H9 (cell line): ENCODE results near the gene SCN2B. TPM values are rescaled to one million over a fixed set of nuclear protein-coding genes. Genes with fewer than 3 reads are reported as not detected.

Experiments
- DNase-seq: peaks from one replicate; pipeline ENCODE4 v3.0.0-alpha.2; 2017
- H2AFZ ChIP-seq: one replicate; pipeline ENCODE4 v1.6.1; 2013; ENCODE audit warnings: mild to moderate bottlenecking, low read length, control low read depth, moderate library complexity
- H2AK5ac ChIP-seq: 2 replicates; pipeline ENCODE4 v1.6.1; 2013; ENCODE audit warnings: low read length, control low read depth, mixed read lengths; ENCODE audit not compliant: insufficient read length
- H2BK120ac ChIP-seq: one replicate; pipeline ENCODE4 v1.6.1; 2013; ENCODE audit warnings: low read depth, mild to moderate bottlenecking, low read length, control low read depth, inconsistent platforms; ENCODE audit not compliant: poor library complexity, severe bottlenecking
- H2BK12ac ChIP-seq: 2 replicates; pipeline ENCODE4 v1.6.1; 2013; ENCODE audit warnings: low read length, control low read depth, mixed read lengths, low read depth; ENCODE audit not compliant: insufficient read length
- H2BK15ac ChIP-seq: 2 replicates; pipeline ENCODE4 v1.6.1; 2013; ENCODE audit warnings: low read depth, low read length, control low read depth
- H2BK20ac ChIP-seq: one replicate; pipeline ENCODE4 v1.6.1; 2013; ENCODE audit warnings: low read depth, mild to moderate bottlenecking, low read length, control low read depth, inconsistent platforms; ENCODE audit not compliant: poor library complexity, severe bottlenecking
- H2BK5ac ChIP-seq: 2 replicates; pipeline ENCODE4 v1.6.1; 2013; ENCODE audit warnings: low read length, control low read depth, mixed read lengths; ENCODE audit not compliant: insufficient read length
- H3K14ac ChIP-seq: 2 replicates; pipeline ENCODE4 v1.6.1; 2013; ENCODE audit warnings: low read length, control low read depth; ENCODE audit not compliant: insufficient read depth
- H3K18ac ChIP-seq: 2 replicates; pipeline ENCODE4 v1.6.1; 2013; ENCODE audit warnings: low read depth, mild to moderate bottlenecking, mixed read lengths, low read length, control low read depth; ENCODE audit not compliant: insufficient read length
- H3K23ac ChIP-seq: 2 replicates; pipeline ENCODE4 v1.6.1; 2013; ENCODE audit warnings: low read length, control low read depth, mixed read lengths, low read depth; ENCODE audit not compliant: insufficient read length
- H3K23me2 ChIP-seq: 2 replicates; pipeline ENCODE4 v1.6.1; 2013; ENCODE audit warnings: low read depth, mild to moderate bottlenecking, mixed read lengths, low read length, control low read depth; ENCODE audit not compliant: insufficient read length, poor library complexity, severe bottlenecking
- H3K27ac ChIP-seq: 2 replicates; pipeline ENCODE4 v1.5.1; 2013; ENCODE audit warnings: low read length, control low read depth, mixed read lengths, low read depth; ENCODE audit not compliant: insufficient read length
- H3K27me3 ChIP-seq: 2 replicates; pipeline ENCODE4 v1.6.1; 2013; ENCODE audit warnings: low read length, control low read depth, inconsistent platforms; ENCODE audit not compliant: insufficient read depth
- H3K4ac ChIP-seq: 2 replicates; pipeline ENCODE4 v1.6.1; 2013; ENCODE audit warnings: low read depth, mild to moderate bottlenecking, control low read depth, inconsistent platforms, low read length, moderate library complexity
- H3K4me1 ChIP-seq: 2 replicates; pipeline ENCODE4 v1.6.1; 2013; ENCODE audit warnings: low read length, control low read depth, inconsistent platforms; ENCODE audit not compliant: insufficient read depth
- H3K4me2 ChIP-seq: 2 replicates; pipeline ENCODE4 v1.6.1; 2013; ENCODE audit warnings: low read length, control low read depth, mixed read lengths; ENCODE audit not compliant: insufficient read length, insufficient read depth
- H3K56ac ChIP-seq: 2 replicates; pipeline ENCODE4 v1.6.1; 2013; ENCODE audit warnings: low read depth, mild to moderate bottlenecking, mixed read lengths, low read length, control low read depth; ENCODE audit not compliant: insufficient read length
- H3K79me1 ChIP-seq: 2 replicates; pipeline ENCODE4 v1.6.1; 2013; ENCODE audit warnings: low read depth, mild to moderate bottlenecking, moderate library complexity, low read length, control low read depth, inconsistent platforms; ENCODE audit not compliant: insufficient read depth, poor library complexity, severe bottlenecking
- H3K79me2 ChIP-seq: 2 replicates; pipeline ENCODE4 v1.6.1; 2013; ENCODE audit warnings: low read length, control low read depth, inconsistent platforms; ENCODE audit not compliant: insufficient read depth
- H3K9ac ChIP-seq: 2 replicates; pipeline ENCODE4 v1.6.1; 2013; ENCODE audit warnings: low read length, control low read depth, mixed read lengths; ENCODE audit not compliant: insufficient read length; ENCODE audit errors: extremely low read depth
- H3K9me3 ChIP-seq: one replicate; pipeline ENCODE4 v1.6.1; 2013; ENCODE audit warnings: low read depth, low read length, inconsistent platforms; ENCODE audit not compliant: control insufficient read depth
- H3T11ph ChIP-seq: one replicate; pipeline ENCODE4 v1.6.1; 2013; ENCODE audit warnings: mild to moderate bottlenecking, low read length, control low read depth, inconsistent platforms
- H4K20me1 ChIP-seq: one replicate; pipeline ENCODE4 v1.6.1; 2013; ENCODE audit not compliant: control insufficient read depth, insufficient read length, insufficient read depth
- H4K5ac ChIP-seq: 2 replicates; pipeline ENCODE4 v1.6.1; 2013; ENCODE audit warnings: low read depth, mild to moderate bottlenecking, mixed read lengths, low read length, control low read depth; ENCODE audit not compliant: insufficient read length
- H4K8ac ChIP-seq: replicated peaks from 2 replicates; pipeline ENCODE4 v1.6.1; 2013; ENCODE audit warnings: low read length, control low read depth, mixed read lengths, low read depth; ENCODE audit not compliant: insufficient read length
- H4K91ac ChIP-seq: 2 replicates; pipeline ENCODE4 v1.6.1; 2013; ENCODE audit warnings: low read depth, mild to moderate bottlenecking, moderate library complexity, mixed read lengths, low read length, control low read depth; ENCODE audit not compliant: insufficient read length
- H3K27ac Mint-ChIP-seq, 3 experiments: 2 replicates in 2 of 3; 3 replicates in 1 of 3; pipeline ENCODE4 v1.8.0; 2020 to 2021; ENCODE audit warnings: mixed read lengths in 3 of 3, mild to moderate bottlenecking in 1 of 3, moderate library complexity in 1 of 3
- H3K27me3 Mint-ChIP-seq: 2 replicates; pipeline ENCODE4 v1.8.0; 2021; ENCODE audit warnings: low read depth, mild to moderate bottlenecking, moderate library complexity, mixed read lengths
- H3K36me3 Mint-ChIP-seq, 3 experiments: 2 replicates in 2 of 3; 3 replicates in 1 of 3; pipeline ENCODE4 v1.8.0; 2020 to 2021; ENCODE audit warnings: low read depth in 3 of 3, mixed read lengths in 3 of 3; ENCODE audit not compliant: insufficient read depth in 1 of 3
- H3K4me1 Mint-ChIP-seq, 2 experiments: 2 replicates each; pipeline ENCODE4 v1.8.0; 2020; ENCODE audit warnings: mixed read lengths in 2 of 2
- H3K4me3 Mint-ChIP-seq, 2 experiments: 2 replicates in 1 of 2; 3 replicates in 1 of 2; pipeline ENCODE4 v1.8.0; 2020 to 2021; ENCODE audit warnings: mild to moderate bottlenecking in 2 of 2, mixed read lengths in 2 of 2, moderate library complexity in 1 of 2
- H3K9me3 Mint-ChIP-seq, 2 experiments: 2 replicates in 1 of 2; 3 replicates in 1 of 2; pipeline ENCODE4 v1.8.0; 2020; ENCODE audit warnings: mild to moderate bottlenecking in 2 of 2, mixed read lengths in 2 of 2, moderate library complexity in 1 of 2
- CTCF ChIP-seq: fragments of 200-600 bp; sonication (generic); conservative IDR thresholded peaks from 3 replicates; pipeline ENCODE4 v1.8.0; 2021; ENCODE audit warnings: antibody characterized with exemption, mild to moderate bottlenecking
- whole genome bisulfite sequencing: extraction: QIAGEN DNeasy Blood & Tissue Kit; methylation state at CpG from one replicate; pipeline ENCODE4 v1.1.7; 2013; ENCODE audit warnings: missing lambda C conversion rate, low lambda C conversion rate, mixed read lengths; ENCODE audit not compliant: insufficient read length; ENCODE audit errors: extremely low coverage; 5-methylcytosine and 5-hydroxymethylcytosine counted together
- total RNA-seq: library from RNA; stranded (reverse); gene quantifications from 2 replicates; pipeline ENCODE4 v1.2.1, GENCODE V29; 2021

The SCN2B gene
- total RNA-seq, 1 experiment from 2014 or later = not detected

GRCh38 chr11:118223992-118224391 lies 47.6 kb upstream of the SCN2B start:
- Histone ChIP-seq H3K9me3 (no peaks in the 10 kb centered on the region), H2BK120ac (no peak overlapping the region), H3K56ac (no peak overlapping the region), H3K4ac (no peak overlapping the region), H2BK15ac (no peak overlapping the region), H3K27me3 (no peaks in the 10 kb centered on the region), H4K91ac (no peak overlapping the region), H3K27ac (no peak overlapping the region), H3K23ac (no peak overlapping the region), H2BK5ac (no peak overlapping the region), H4K5ac (no peak overlapping the region), H3K14ac (no peak overlapping the region), H3K4me2 (no peak overlapping the region), H2AFZ (no peak overlapping the region), H2BK20ac (no peak overlapping the region), H3K18ac (no peak overlapping the region), H3K23me2 (no peaks in the 10 kb centered on the region), H3K4me1 (no peaks in the 10 kb centered on the region), H4K20me1 (no peaks in the 10 kb centered on the region), H2AK5ac (no peak overlapping the region), H3T11ph (no peak overlapping the region), H4K8ac (no peak overlapping the region), H3K9ac (no peak overlapping the region), H3K79me2 (no peaks in the 10 kb centered on the region), H3K79me1 (no peaks in the 10 kb centered on the region), H2BK12ac (no peak overlapping the region)
- H3K4me3 Mint-ChIP-seq = no peak overlapping the region
- no peaks in the 10 kb centered on the region for H3K4me1 Mint-ChIP-seq
- no peak for DNase-seq
- WGBS = no CpG with 5 or more reads among the region's 6 CpGs
- H3K9me3 Mint-ChIP-seq = no peaks in the 10 kb centered on the region
- peaks cover 29% of the 10 kb centered on the region for H3K27me3 Mint-ChIP-seq
- H3K27ac Mint-ChIP-seq = no peak overlapping the region
- TF ChIP-seq CTCF = no peak
- no peaks in the 10 kb centered on the region for H3K36me3 Mint-ChIP-seq
